ENCODE measurements around the gene ABR. TPM values are rescaled to one million over a fixed set of nuclear protein-coding genes. Genes with fewer than 3 reads are reported as not detected.

Gene ABR
- polyA plus RNA-seq, 1 experiment: 65.4 TPM

GRCh38 chr17:1186923-1187771, 7.4 kb upstream of the ABR start:
- Histone ChIP-seq H3K4me3 (ENCODE audit: low read depth, low read length) (no peak overlapping the region), H3K27me3 (ENCODE audit: control insufficient read depth, insufficient read depth, low read length) (peaks cover 8% of the 10 kb centered on the region), H3K36me3 (ENCODE audit: control insufficient read depth, insufficient read depth, low read length) (no peaks in the 10 kb centered on the region)
- DNase-seq (ENCODE audit: low read depth): peak; percentile 31
- ChIA-PET CTCF (interaction anchor here (0.6 to 14.8 kb wide), 23 partner anchors 9 to 134 kb away, joined by 3 to 169 read pairs (median 4); partner anchors contain the start of gene TRARG1), POLR2A (no interaction called here)
- TF ChIP-seq, protein P1, sequence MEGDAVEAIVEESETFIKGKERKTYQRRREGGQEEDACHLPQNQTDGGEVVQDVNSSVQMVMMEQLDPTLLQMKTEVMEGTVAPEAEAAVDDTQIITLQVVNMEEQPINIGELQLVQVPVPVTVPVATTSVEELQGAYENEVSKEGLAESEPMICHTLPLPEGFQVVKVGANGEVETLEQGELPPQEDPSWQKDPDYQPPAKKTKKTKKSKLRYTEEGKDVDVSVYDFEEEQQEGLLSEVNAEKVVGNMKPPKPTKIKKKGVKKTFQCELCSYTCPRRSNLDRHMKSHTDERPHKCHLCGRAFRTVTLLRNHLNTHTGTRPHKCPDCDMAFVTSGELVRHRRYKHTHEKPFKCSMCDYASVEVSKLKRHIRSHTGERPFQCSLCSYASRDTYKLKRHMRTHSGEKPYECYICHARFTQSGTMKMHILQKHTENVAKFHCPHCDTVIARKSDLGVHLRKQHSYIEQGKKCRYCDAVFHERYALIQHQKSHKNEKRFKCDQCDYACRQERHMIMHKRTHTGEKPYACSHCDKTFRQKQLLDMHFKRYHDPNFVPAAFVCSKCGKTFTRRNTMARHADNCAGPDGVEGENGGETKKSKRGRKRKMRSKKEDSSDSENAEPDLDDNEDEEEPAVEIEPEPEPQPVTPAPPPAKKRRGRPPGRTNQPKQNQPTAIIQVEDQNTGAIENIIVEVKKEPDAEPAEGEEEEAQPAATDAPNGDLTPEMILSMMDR (IDR thresholded peaks at IDR 0.05; ENCODE audit: insufficient read depth, low read depth, low read length): peak; percentile 100

GRCh38 chr17:1186214-1186820, 6.5 kb upstream of the ABR start:
- H3K4me3 ChIP-seq (ENCODE audit: low read depth, low read length): no peak overlapping the region
- ChIA-PET POLR2A (no interaction called here), CTCF (interaction anchor here (0.8 to 14.8 kb wide), 12 partner anchors 9 to 133 kb away, joined by 3 to 169 read pairs (median 6); no protein-coding TSS in a partner anchor)
- TF ChIP-seq, protein P1 (IDR thresholded peaks at IDR 0.05; ENCODE audit: insufficient read depth, low read depth, low read length): no peak
- no peak for DNase-seq (ENCODE audit: low read depth)
- no peaks in the 10 kb centered on the region for H3K36me3 ChIP-seq (ENCODE audit: control insufficient read depth, insufficient read depth, low read length)
- peaks cover 8% of the 10 kb centered on the region for H3K27me3 ChIP-seq (ENCODE audit: control insufficient read depth, insufficient read depth, low read length)

DNA sequence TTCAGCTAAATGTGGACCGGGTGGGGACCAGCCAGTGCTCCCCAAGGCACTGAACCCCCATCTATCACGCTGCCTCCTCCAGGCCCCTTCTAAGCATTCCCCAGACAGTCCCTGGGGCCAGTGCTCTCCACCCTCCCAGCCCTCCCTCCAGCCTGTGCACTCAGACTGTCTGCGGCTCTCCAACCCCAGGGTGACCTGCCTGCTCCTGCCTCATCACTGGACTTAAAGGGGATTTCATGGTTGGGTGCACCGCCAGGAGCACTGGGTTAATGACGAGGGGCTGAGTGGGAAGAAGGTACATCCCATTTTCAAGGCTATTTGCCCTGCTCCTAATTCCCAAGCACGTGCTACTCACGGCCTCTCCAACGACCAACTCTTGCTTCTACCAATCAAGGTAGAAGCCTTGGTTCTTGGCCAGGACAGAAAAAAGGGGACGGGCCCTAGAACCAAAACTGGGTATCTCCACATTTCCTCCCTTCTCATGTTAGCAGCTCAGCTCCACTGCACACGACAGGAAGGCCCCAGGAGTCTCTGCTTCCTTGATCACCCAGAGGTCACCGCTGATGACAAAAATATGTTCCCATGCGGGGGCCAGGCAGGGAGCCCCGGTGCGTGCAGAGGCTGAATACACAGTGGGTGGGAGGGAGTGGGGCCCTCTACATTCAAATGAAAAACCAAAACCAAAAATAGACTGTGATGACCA, 3.5 kb upstream of the ABR start:
- Histone ChIP-seq H3K36me3 (ENCODE audit: control insufficient read depth, insufficient read depth, low read length) (no peaks in the 10 kb centered on the region), H3K27me3 (ENCODE audit: control insufficient read depth, insufficient read depth, low read length) (no peaks in the 10 kb centered on the region), H3K4me3 (ENCODE audit: low read depth, low read length) (no peak overlapping the region)
- ChIA-PET POLR2A (no interaction called here), CTCF (interaction anchor here (14.8 kb wide), 1 partner anchor 61 kb away, joined by 169 read pairs; no protein-coding TSS in a partner anchor)
- TF ChIP-seq, protein P1 (IDR thresholded peaks at IDR 0.05; ENCODE audit: insufficient read depth, low read depth, low read length): no peak
- DNase-seq (ENCODE audit: low read depth): no peak

GRCh38 chr17:1182811-1183170, 3.0 kb upstream of the ABR start:
- TF ChIP-seq, protein P1 (IDR thresholded peaks at IDR 0.05; ENCODE audit: insufficient read depth, low read depth, low read length): no peak
- H3K4me3 ChIP-seq (ENCODE audit: low read depth, low read length): no peak overlapping the region
- H3K36me3 ChIP-seq (ENCODE audit: control insufficient read depth, insufficient read depth, low read length): no peaks in the 10 kb centered on the region
- CTCF ChIA-PET: interaction anchor here (14.8 kb wide), 1 partner anchor 60 kb away, joined by 169 read pairs; no protein-coding TSS in a partner anchor
- no peak for DNase-seq (ENCODE audit: low read depth)
- POLR2A ChIA-PET: no interaction called here
- H3K27me3 ChIP-seq (ENCODE audit: control insufficient read depth, insufficient read depth, low read length): no peaks in the 10 kb centered on the region

- Histone ChIP-seq H3K4me3 (ENCODE audit: low read depth, low read length) (no peak overlapping the region), H3K36me3 (ENCODE audit: control insufficient read depth, insufficient read depth, low read length) (no peaks in the 10 kb centered on the region), H3K27me3 (ENCODE audit: control insufficient read depth, insufficient read depth, low read length) (no peaks in the 10 kb centered on the region)
- ChIA-PET POLR2A (no interaction called here), CTCF (interaction anchor here (0.6 to 14.8 kb wide), 3 partner anchors 59 to 468 kb away, joined by 3 to 169 read pairs (median 4); no protein-coding TSS in a partner anchor)
- DNase-seq (ENCODE audit: low read depth): no peak
- TF ChIP-seq, protein P1 (IDR thresholded peaks at IDR 0.05; ENCODE audit: insufficient read depth, low read depth, low read length): no peak
Measured at GRCh38 chr17:1181753-1182137, 2.0 kb upstream of the ABR start.

All from BJ (cell line).